Raji (cell line): ENCODE results near the gene CRYGN.

ENCODE experiments used
- POLR2A ChIP-seq: IDR thresholded peaks from 2 replicates; pipeline ENCODE4 v1.6.1; 2011; ENCODE audit warnings: low read depth, low read length, control low read depth; ENCODE audit not compliant: insufficient read depth

CRYGN gene

GRCh38 chr7:151437159-151437553 is 2.8 kb downstream of the CRYGN start:
- TF ChIP-seq POLR2A, result no peak

- no peak for TF ChIP-seq POLR2A
Observed at GRCh38 chr7:151436446-151437158, 3.3 kb downstream of the CRYGN start.

GRCh38 chr7:151435971-151436370 is 4.0 kb downstream of the CRYGN start:
- no peak for TF ChIP-seq POLR2A

- no peak for TF ChIP-seq POLR2A
Observed at GRCh38 chr7:151435103-151435916, 4.6 kb downstream of the CRYGN start.

GRCh38 chr7:151434549-151434948 is 5.4 kb downstream of the CRYGN start:
- no peak for TF ChIP-seq POLR2A

- no peak for TF ChIP-seq POLR2A
Observed at GRCh38 chr7:151433721-151434400, 6.1 kb downstream of the CRYGN start.

GRCh38 chr7:151432658-151433521 is 7.1 kb downstream of the CRYGN start:
- TF ChIP-seq POLR2A, result no peak

GRCh38 chr7:151431768-151432311 is 8.1 kb downstream of the CRYGN start:
- TF ChIP-seq POLR2A, result no peak

- no peak for TF ChIP-seq POLR2A
Observed at GRCh38 chr7:151431281-151431767, 8.6 kb downstream of the CRYGN start.

- TF ChIP-seq POLR2A, result no peak
Observed at GRCh38 chr7:151430391-151431205, 9.3 kb downstream of the CRYGN start.

GRCh38 chr7:151429560-151430331 is 10.2 kb downstream of the CRYGN start:
- TF ChIP-seq POLR2A, result no peak

GRCh38 chr7:151429237-151429559 is 10.7 kb downstream of the CRYGN start:
- TF ChIP-seq POLR2A, result no peak

GRCh38 chr7:151428378-151429236 is 11.3 kb downstream of the CRYGN start:
- TF ChIP-seq POLR2A, result no peak
